Measurements from ENCODE around the gene GALNT10.

GRCh38 chr5:154410008-154410407, 219.5 kb downstream of the GALNT10 start:
- TF ChIP-seq CTCF (IDR thresholded peaks at IDR 0.05) (no peak), POLR2A (IDR thresholded peaks at IDR 0.05) (no peak)
